DLD1 (cell line): ENCODE measurements around the gene KIRREL3.

Source experiments
- in situ Hi-C: cut with HindIII; loops from 2 replicates; pipeline ENCODE4 v1.10.0; 2017; ENCODE audit warnings: low sequenced_read_pairs

The KIRREL3 gene

DNA sequence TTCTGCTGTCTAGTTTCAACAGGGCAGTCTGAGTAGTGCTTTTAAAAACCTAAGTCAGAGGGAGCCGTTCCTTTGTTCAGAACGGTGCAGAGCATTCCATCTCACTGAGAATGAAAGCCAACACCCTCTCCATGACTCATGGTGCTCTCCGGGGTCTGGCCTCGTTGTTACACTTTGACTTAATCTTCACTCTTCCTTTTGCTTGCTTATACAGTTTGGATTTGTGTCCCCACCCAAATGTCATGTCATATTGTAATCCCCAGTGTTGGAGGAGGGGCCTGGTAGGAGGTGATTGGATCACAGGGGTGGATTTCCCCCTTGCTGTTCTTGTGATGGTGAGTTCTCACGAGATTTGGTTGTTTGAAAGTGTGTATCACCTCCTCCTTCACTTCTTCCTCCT lies 352.8 kb downstream of the KIRREL3 start:
- in situ Hi-C loops = no loop called here

DNA sequence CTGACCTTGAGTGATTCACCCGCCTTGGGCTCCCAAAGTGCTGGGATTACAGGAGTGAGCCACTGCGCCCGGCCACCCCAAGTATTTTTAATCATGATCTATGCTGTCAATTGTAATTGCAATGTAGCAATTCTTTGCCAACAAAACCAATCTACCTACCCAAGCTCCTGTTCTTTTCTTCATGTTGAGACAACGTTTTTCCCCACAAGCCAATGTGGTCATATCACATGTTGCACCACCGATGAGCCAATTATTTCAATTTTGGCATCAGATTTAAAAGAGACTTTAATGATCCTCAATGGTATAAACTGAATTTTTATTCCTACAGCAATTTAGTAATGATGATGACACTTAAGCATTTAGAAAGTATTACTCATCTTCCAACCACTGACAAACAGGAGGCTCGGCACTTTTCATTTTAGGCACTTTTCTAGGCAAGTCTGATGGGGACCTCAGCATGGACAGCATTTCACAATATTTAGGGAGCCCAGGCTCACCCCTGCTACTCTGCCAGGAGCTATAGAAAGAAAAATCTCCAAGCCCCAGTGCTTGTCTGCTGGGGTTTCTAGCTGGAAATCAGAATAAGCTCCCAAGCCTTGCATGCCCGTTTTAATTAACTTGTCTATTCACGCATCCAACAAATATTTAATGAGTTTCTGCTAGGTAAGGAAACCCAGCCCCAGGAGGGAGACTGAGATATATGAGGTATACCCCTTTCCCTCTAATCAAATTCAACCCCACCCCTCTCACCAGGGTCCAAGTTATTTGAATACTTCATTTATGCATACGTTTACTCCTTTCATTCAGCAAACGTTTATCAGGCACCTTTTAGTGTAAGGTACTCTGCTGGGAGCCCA lies 353.6 kb downstream of the KIRREL3 start:
- in situ Hi-C loops = no loop called here

DNA sequence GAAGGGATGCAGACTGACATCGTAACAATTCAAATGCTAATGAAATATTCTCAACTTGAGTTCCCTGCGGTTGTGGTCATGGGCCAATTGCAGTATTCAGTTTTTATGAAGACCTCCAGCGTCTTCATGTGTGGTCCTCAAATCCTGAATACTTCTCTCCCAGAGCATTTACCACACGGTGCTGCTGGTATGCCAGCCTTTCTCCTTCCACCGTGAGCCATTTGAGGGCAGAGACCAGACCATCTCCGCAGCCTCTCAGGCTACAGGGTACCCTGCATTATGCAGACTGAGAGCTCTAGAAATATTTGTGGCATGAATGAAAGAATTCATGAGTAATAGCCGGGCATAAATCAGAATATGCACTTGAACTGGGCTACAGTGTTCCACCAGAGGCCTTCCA lies 355.4 kb downstream of the KIRREL3 start:
- in situ Hi-C loops = no loop called here

DNA sequence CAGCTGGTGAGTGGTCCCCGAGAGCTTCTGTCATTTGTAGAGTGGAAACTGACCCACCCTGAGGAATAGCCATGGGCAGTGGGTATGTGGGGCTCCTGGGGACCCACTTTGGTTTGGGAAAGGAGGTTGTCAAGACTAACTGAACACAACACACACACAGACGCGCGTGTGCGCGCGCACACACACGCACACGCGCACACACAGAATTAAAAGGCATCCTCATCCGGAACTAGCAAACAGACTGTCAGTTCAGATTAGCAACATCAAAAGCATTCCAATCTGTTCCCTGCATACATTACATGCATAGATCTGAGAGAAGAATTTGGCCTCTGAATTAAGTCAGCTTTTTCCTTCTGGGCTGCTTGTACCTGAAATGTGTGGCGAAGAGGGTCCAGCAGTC lies 360.4 kb downstream of the KIRREL3 start:
- in situ Hi-C loops = no loop called here

DNA sequence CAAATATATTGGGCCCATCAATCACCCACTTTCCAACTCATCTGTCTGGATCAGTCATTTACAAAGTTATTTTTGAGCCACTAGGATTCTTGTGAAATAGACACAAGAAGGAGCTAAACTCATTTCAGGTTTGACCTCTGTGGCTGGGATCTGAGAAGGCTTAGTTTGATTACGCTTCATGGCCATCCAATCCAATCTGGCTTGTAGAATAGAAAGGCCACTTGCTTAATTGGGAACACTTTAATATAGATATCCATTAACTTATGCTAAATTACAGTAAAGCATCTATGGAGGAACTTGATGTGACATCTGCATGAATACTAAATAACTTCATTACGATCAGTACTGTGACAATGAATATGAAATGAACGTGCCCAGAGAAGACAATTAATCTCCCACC lies 360.9 kb downstream of the KIRREL3 start:
- in situ Hi-C loops = no loop called here

DNA sequence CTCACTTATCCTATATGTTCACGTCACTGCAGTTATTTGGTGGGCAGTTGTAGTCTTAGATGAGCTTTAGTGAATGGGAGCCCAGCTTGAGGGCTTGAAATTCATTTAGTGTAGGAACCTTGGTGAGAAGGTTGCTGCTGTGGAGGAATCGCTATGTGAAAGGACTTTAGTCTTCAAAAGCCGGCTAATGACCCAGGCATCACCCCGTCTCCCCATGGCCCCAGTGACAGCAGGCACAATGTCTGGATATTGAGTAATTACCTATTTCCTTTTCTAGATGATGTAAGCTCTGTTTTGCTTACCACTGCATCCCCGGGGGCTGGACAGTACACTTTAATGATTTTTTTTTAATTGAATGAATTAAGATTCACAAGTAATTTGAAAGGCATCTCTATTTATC lies 361.9 kb downstream of the KIRREL3 start:
- in situ Hi-C loops = no loop called here

DNA sequence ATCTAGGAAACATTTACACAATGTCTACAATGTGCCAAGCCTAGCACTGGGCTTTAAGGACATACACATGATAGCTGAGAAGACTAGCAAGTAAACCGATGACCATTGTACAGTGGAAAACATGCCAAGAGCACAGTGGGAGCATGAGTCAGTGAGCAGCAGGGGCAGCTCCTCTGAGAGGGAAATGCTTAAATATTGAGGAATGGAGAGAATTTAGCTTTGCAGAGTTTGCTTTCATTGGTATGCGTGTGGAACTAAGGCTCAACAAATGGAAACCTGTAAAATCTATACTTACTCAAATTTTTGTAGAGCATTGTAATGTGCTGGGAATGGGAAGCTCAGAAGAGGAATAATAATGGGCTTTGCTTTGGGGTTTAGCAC lies 362.8 kb downstream of the KIRREL3 start:
- in situ Hi-C loops = no loop called here

DNA sequence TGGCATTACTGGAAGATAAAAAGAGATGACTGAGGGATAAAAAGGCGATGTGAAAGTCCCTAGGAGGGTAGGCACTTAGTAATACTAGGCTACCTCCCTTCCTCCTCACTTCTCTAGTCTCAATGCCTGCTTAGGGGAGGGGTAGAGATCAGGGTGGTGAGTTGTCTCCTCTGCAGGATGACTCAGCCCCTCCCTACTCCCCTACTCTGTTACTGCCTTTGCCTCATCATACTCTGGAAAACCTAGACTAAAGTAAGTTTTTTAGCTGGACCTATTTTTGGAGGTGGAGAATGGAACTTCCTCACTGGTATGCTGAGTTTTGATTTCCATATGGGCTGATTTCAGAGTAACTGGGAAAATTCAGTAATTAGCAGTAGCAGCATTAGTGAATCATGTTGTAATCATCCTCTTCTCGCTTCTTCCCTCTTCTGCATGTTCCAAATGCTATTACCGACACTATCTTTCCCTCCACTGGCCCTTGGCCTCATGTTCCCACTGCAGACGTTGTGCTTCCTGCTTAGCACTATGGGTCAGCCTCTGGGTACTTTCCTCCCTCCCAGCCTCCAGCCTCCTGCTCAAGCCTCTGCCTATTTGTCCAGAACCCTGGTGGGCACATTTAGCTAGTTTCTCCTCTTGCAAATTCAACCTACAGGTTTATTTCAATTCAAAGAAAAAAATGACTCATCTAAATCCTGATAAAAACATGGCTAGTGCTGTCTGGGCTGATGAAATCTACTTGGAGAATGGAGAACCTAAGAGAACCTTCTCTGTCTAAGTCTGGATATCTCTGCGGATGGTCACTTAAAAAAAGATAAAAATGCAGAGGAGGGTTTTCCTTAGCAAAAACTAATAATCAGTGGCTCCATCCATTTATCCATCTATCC lies 363.4 kb downstream of the KIRREL3 start:
- in situ Hi-C loops = no loop called here

DNA sequence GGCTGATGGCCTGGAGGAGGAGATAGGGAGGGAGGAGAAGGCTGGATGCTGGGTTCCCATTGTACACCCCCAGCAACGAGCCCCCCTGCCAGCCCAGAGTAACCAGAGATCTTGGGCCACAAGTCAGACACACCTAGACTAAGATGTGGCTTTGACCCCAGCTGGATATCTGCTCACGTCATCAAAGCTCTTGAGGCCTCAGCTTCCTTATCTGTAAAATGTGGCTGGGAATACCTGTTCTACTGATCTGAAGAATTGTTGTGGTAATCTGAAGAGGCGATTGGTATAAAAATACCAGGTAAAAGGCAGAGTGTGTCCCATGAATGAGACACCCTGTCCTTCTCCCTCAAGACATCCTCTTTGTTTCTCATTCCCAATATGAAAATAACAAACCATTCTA lies 365.1 kb downstream of the KIRREL3 start:
- in situ Hi-C loops = no loop called here

DNA sequence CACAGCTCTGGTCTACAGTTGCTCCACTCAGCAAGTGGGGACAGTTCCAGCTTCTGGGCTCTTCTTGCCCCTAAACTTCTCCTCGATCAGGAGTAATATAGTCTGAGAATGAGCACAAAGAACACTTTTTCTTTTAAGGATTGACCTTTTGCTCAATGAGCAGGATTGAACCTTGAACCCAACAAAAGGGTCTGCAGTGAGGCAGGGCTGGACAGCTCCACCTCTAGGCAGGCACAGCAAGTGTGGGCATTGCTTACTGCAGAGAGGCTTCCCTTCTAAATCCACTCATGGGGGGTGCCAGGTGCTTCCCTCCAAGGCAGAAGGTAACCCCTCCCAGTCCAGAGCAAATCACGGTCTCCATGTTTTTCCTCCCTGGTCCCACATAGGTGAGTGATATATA lies 365.6 kb downstream of the KIRREL3 start:
- in situ Hi-C loops = no loop called here

DNA sequence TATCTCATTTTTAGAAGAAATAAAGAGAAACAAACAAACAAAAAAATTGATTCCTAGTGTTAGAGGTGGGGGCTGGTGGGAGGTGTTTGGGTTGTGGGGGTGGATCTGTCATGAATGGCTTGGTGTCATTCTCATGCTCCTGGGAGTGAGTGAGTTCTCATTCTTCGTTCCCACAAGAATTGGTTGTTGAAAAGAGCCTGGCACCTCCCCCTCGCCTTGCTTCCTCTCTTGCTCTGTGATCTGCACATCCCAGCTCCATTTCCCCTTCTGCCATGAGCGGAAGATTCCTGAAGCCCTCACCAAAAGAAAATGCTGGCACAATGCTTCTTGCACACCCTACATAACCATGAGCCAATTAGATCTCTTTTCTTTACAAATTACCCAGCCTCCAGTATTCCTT lies 367.2 kb downstream of the KIRREL3 start:
- in situ Hi-C loops = no loop called here

DNA sequence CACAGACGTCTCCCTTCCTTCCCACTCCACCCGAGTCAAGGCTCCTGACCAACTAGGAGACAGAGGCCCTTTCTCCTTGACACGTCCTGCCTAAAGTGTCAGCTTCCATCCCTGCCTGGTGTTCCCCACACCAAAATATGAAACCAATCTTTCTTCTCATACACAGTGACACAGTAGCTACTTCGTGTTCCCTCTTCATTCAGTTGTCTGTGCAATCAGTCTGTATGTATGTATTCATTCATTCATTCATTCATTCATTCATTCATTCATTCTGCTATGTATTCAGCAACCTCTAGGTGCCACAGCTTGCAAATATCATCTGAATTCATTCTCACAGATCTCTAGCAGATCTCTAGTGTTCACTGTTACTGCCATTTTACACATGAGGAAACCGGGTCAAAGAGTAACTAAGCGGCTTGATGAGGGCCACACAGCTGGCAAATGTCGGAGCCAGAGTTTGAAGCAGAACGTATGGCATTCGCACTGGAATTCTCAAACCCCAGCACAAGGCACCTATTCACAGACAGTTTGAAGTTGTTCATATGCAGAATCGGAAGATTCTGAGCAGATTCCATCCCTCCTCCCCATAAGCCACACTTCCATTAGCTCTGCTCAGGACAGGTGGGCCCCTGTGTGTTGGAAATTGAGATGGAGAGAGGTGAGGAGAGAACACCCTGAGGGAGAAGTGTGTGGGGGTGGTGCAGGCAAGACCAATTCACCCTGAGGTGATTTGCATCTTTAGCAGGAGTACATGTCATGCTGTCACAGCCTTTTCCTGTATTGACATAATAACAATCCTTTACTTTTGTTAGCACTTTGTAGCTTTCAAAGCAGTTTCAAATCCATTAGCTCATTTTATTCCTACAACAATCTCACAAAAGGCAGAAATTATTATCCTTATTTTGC lies 369.4 kb downstream of the KIRREL3 start:
- in situ Hi-C loops = no loop called here

DNA sequence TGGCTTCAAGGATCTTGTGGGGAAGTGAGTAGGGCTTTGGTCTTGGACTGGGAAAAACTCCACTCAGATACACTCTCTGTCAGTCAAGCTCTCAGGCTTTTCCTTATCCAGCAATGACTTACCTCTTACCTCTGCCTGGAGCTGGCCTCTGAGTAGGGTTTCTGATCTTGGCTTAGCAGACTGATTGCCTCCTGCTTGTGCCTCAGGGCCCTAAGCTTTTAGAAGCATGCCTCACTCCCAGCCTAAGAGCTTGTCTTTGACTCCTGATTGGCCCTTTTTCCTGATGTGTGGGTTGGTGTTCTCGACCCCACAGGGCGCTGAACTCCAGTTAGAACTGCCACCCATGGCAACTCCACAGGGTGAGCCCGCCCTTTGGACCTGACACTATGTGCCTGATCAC lies 370.1 kb downstream of the KIRREL3 start:
- in situ Hi-C loops = no loop called here

DNA sequence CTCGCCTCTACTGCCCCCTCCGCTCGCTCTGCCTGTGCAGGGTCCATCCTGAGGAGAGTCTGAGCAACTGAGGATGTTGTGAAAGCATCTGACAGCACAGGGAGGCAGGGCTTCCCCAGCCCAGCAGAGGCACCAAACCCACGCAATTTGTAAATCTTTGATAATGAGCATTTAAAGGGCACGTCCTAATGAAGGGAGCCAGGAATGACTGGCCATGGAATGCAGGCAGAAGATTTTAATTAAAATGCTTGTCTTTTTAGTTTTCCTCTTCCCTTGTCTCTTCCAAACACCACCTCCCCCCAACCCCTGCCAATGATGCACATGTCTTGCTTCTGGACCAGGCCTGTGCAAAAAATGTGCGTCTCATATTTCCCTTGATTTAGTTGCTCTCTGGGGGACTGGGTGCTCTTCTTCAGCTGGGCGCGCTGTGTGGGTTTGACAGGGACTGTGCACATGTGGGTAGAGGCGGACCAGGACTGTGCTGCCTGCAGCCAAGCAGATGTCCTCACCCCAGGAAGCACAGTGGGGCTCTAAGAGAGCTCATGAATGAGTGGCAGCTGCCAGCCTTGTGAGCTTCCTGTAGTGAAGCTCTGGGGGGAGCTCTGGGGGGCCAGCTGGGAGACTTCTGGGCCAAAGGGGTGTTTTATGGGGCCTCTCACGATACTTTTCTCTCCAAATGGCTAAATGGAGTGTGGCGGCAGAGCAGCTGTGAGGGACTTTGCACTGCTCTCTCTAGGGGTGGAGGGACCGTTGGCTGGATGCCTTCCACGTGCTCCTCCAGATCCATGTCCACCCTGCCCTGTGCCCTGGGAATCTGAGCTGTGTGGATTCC lies 371.6 kb downstream of the KIRREL3 start:
- in situ Hi-C loops = no loop called here

DNA sequence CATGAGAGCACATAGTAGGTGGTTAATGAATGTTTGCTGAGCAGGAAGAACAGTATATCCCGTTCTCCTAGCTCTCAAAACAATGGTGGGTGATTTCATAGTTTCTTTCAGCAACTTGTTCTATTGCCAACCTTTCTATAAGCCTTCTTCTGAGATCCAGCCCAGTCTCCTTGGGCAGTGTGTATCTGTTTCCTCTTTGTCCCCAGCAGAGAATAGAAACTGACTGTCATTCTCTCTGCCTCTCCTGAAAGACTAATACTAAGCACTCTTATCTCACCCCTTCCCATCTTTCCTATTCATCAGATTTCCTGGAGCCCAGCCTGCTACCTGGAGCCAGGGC lies 372.1 kb downstream of the KIRREL3 start:
- in situ Hi-C loops = no loop called here

DNA sequence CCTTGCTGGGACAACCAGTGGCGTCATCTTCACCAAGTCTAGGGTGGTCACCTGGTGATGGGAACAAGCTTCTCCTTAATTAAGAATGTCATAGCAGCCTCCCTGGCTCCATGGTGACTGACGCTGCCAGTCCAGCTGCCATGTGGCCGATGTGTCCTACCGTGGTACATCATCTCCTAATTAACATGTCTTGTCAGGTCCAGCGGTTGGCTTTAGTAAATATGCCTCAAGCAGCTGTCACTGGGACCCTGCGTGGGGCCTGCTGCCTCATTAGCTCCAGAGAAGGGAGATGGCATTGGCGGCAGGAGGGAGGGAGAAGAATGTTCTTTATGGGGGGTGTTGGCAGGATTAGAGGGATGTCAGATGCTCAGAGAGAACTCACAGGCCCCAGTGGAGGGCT lies 373.1 kb downstream of the KIRREL3 start:
- in situ Hi-C loops = no loop called here

DNA sequence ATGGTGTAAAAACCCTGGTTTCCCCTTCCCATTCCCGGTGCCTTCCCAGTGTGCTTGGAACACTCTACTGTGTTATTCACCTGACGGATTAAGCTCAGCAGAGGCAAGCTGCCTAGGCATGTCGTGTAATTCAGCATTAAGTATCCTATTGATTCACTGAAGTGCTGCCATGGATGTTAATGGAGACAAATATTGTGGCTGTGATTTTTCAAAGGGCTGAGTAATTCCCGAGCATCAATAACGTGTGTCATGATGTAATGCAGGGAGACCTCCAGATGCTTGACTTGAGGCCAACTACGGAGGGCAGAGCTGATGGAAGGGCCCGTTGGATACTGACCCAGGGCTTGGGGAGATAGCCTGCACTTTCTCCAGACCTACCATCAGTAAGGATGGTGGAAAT lies 376.1 kb downstream of the KIRREL3 start:
- in situ Hi-C loops = no loop called here

DNA sequence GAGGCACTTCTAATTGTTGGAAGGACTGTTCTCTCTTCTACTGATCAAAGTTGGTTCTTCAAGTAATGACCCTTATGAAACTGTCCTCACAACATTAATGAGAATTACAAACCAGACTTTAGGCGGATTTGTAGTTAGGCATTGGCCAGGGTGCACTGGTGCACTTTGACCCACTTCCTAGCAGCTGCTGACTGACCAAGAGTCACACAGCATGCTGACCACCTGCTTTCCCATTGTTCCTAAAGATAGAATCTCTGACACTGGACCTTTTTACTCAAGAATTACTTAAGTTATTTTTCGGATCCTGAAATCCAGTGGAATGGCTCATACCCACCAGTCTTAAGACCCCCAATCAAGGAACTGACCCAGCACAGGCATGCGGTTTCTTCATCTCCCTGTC lies 381.1 kb downstream of the KIRREL3 start:
- in situ Hi-C loops = no loop called here

DNA sequence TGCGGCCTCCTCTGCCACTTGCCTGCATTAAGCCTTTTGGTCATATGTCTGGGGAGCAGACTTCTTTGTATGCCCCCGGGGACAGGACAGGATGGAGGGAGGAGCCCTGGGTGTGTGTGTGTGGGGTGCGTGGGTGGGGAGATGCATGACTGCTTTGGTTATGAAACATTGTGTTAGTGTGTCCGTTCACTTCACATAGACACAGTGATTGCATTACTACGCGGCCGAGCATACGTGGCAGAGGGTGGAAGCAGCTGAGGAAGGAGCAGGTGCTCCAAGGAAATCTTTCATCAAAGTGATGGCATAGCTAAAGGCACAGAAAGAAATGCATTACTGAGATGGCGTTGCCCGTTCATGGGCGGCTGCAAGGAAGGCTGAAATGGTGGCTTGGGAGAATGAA lies 384.7 kb downstream of the KIRREL3 start:
- in situ Hi-C loops = no loop called here

DNA sequence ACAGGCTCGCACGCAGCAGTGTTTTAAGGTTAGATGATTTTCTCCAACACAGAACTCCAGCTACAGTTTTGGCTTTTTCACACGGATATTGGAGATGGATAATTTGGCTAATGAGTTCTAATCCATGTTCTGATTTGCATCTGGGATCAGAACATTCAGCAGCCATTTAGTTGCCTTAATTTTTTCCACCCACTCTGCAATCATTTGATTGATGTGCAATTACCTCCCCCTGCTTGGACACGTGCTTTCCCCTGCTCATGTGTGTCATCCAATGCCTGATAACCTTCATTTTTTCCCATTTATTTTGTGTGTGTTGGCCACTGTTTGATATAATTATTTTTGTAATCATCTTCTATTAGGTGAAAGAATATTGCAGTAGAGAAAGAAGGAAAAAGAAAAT lies 387.3 kb downstream of the KIRREL3 start:
- in situ Hi-C loops = no loop called here
